A549 treated with DMSO at 1 μM for 4 hours (cell line): ENCODE results near the gene TUBA1A. TPM values are rescaled to one million over a fixed set of nuclear protein-coding genes. Genes with fewer than 3 reads are reported as not detected.

Experiments
- total RNA-seq: library from RNA; stranded (reverse); fragments of 200-300 nt; extraction: Qiagen RNA extraction; gene quantifications from 5 replicates; pipeline ENCODE4 v1.2.3, GENCODE V29; 2022; ENCODE audit warnings: low read depth

Gene TUBA1A
- total RNA-seq, result 167 to 207 TPM (median 191 TPM) in 5 replicates

GRCh38 chr12:49188916-49189367 lies at the start of gene TUBA1A:
TUBA1A (minus strand) TSS chr12:49189080; CDS start chr12:49188979, 101 bp downstream.

Other genes starting within 250 kb of the TUBA1A start
- gene ARF3, start 231.6 kb downstream of the TUBA1A start, total RNA-seq, result 124 to 166 TPM (median 152 TPM) in 5 replicates
- gene WNT10B, start 217.3 kb downstream of the TUBA1A start, total RNA-seq, result 1.7 to 3.0 TPM (median 2.5 TPM) in 5 replicates
- 0.08 TPM in 1 of 5 replicates, not detected in the others for gene WNT1, start 210.8 kb downstream of the TUBA1A start, total RNA-seq
- gene DDN, start 189.7 kb downstream of the TUBA1A start, total RNA-seq, result 0.58 to 0.73 TPM (median 0.65 TPM) in 5 replicates
- 39.9 to 48.3 TPM (median 42.8 TPM) in 5 replicates for gene PRKAG1, start 170.3 kb downstream of the TUBA1A start, total RNA-seq
- 40.0 to 46.7 TPM (median 41.6 TPM) in 5 replicates for gene KMT2D, start 128.3 kb downstream of the TUBA1A start, total RNA-seq
- gene RHEBL1, start 119.1 kb downstream of the TUBA1A start, total RNA-seq, result 3.9 to 6.4 TPM (median 5.7 TPM) in 5 replicates
- 0.02 TPM in 2 of 5 replicates, not detected in the others for gene DHH, start 94.3 kb downstream of the TUBA1A start, total RNA-seq
- gene LMBR1L, start 78.2 kb downstream of the TUBA1A start, total RNA-seq, result 13.0 to 18.6 TPM (median 17.5 TPM) in 5 replicates
- gene TUBA1B, start 57.7 kb downstream of the TUBA1A start, total RNA-seq, result 2,295 to 2,611 TPM (median 2,449 TPM) in 5 replicates
- 1,753 to 2,247 TPM (median 1,843 TPM) in 5 replicates for gene TUBA1C, start 76.0 kb upstream of the TUBA1A start, total RNA-seq
- 0.52 to 1.2 TPM (median 0.83 TPM) in 5 replicates for gene PRPH, start 106.1 kb upstream of the TUBA1A start, total RNA-seq
- gene TROAP, start 134.2 kb upstream of the TUBA1A start, total RNA-seq, result 81.0 to 101 TPM (median 83.0 TPM) in 5 replicates
- gene C1QL4, start 148.1 kb upstream of the TUBA1A start, total RNA-seq, result 4.4 to 6.0 TPM (median 4.8 TPM) in 5 replicates
- gene DNAJC22, start 157.8 kb upstream of the TUBA1A start, total RNA-seq, result 20.5 to 25.1 TPM (median 23.7 TPM) in 5 replicates
- 31.2 to 37.2 TPM (median 37.1 TPM) in 5 replicates for gene SPATS2, start 178.4 kb upstream of the TUBA1A start, total RNA-seq